ENCODE data around the gene MEAK7. TPM values are rescaled to one million over a fixed set of nuclear protein-coding genes. Genes with fewer than 3 reads are reported as not detected.
A peak's percentile ranks its signal among the peaks of the same experiment; 100 is the strongest.

MEAK7 gene
- total RNA-seq, 1 donor from 2014 or later: 47.9 TPM

GRCh38 chr16:84466692-84467091 lies 37.8 kb downstream of the MEAK7 start:
- no peak overlapping the region for H3K4me3 ChIP-seq (ENCODE audit: low read depth, low read length)
- no peak for TF ChIP-seq CTCF (IDR thresholded peaks at IDR 0.05; ENCODE audit: insufficient read depth, low read length, severe bottlenecking)
- DNase-seq (ENCODE audit: low read depth): no peak
- no peak for FAIRE-seq
- no peaks in the 10 kb centered on the region for H3K27me3 ChIP-seq (ENCODE audit: control insufficient read depth, insufficient read depth, low read length)
- H3K36me3 ChIP-seq (ENCODE audit: control insufficient read depth, insufficient read depth, low read length): peaks cover 16% of the 10 kb centered on the region

DNA sequence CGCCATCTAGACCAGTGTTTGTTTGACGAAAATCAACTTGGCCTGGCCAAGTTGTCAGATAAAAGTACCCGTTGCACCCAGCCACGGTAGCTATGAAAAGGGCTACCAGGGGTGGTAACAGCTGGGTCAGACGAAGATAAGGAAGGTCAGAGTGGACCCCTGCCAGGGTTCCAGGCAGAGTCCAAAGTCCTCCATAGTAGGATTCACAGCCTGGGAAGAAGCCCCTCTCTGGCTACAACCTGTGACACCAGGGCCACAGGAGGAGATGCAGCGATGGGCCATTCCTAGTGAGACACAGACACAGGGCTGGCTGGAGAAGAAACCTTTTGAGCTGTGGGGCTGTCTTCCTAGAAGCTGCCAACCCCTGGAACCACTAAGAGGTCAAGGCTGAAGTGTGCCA lies 39.3 kb downstream of the MEAK7 start:
- no peaks in the 10 kb centered on the region for H3K27me3 ChIP-seq (ENCODE audit: control insufficient read depth, insufficient read depth, low read length)
- DNase-seq (ENCODE audit: low read depth) (no peak), FAIRE-seq (peak; percentile 43)
- H3K4me3 ChIP-seq (ENCODE audit: low read depth, low read length): no peak overlapping the region
- H3K36me3 ChIP-seq (ENCODE audit: control insufficient read depth, insufficient read depth, low read length): peaks cover 24% of the 10 kb centered on the region
- TF ChIP-seq CTCF (IDR thresholded peaks at IDR 0.05; ENCODE audit: insufficient read depth, low read length, severe bottlenecking): no peak

- no peak for TF ChIP-seq CTCF (IDR thresholded peaks at IDR 0.05; ENCODE audit: insufficient read depth, low read length, severe bottlenecking)
- Histone ChIP-seq H3K27me3 (ENCODE audit: control insufficient read depth, insufficient read depth, low read length) (no peaks in the 10 kb centered on the region), H3K36me3 (ENCODE audit: control insufficient read depth, insufficient read depth, low read length) (peaks cover 25% of the 10 kb centered on the region), H3K4me3 (ENCODE audit: low read depth, low read length) (no peak overlapping the region)
- FAIRE-seq: no peak
- DNase-seq (ENCODE audit: low read depth): no peak
Measured at GRCh38 chr16:84464116-84464515, 40.3 kb downstream of the MEAK7 start.

DNA sequence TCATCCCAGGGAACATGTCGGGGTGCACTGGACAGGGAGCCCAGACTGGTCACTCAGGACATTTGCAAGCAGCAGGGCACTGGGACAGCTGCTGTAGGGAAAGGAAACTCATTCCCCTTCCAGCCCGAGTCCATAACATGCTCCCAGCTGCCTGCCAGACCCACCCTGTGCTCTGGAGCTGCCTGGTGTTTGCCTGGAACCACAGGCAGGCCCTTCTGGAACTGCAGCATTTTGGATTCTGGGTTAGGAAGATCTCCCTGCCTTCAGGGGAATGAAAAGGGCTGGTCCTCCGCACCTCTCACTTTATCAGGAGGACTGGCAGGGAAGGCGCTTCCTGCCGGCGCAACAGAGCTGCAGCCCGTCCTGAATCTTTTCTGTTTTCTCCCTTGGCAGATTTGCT lies 41.2 kb downstream of the MEAK7 start:
- Histone ChIP-seq H3K36me3 (ENCODE audit: control insufficient read depth, insufficient read depth, low read length) (peaks cover 24% of the 10 kb centered on the region), H3K4me3 (ENCODE audit: low read depth, low read length) (no peak overlapping the region), H3K27me3 (ENCODE audit: control insufficient read depth, insufficient read depth, low read length) (no peaks in the 10 kb centered on the region)
- no peak for DNase-seq (ENCODE audit: low read depth)
- no peak for FAIRE-seq
- TF ChIP-seq CTCF (IDR thresholded peaks at IDR 0.05; ENCODE audit: insufficient read depth, low read length, severe bottlenecking): no peak

- Histone ChIP-seq H3K4me3 (ENCODE audit: low read depth, low read length) (no peak overlapping the region), H3K27me3 (ENCODE audit: control insufficient read depth, insufficient read depth, low read length) (no peaks in the 10 kb centered on the region), H3K36me3 (ENCODE audit: control insufficient read depth, insufficient read depth, low read length) (peaks cover 19% of the 10 kb centered on the region)
- FAIRE-seq (peak; percentile 47), DNase-seq (ENCODE audit: low read depth) (peak; percentile 9)
- no peak for TF ChIP-seq CTCF (IDR thresholded peaks at IDR 0.05; ENCODE audit: insufficient read depth, low read length, severe bottlenecking)
Measured at GRCh38 chr16:84462296-84463210, 41.9 kb downstream of the MEAK7 start.

All from bronchial epithelial cell (primary cell).